ENCODE data around the gene SPEM2.

Gene SPEM2

GRCh38 chr17:7425316-7425715 is at the start of gene SPEM2:
TSS of gene SPEM2 (plus strand) at chr17:7425616. CDS start at chr17:7425689, 73 bp downstream.
- no peak for DNase-seq

DNA sequence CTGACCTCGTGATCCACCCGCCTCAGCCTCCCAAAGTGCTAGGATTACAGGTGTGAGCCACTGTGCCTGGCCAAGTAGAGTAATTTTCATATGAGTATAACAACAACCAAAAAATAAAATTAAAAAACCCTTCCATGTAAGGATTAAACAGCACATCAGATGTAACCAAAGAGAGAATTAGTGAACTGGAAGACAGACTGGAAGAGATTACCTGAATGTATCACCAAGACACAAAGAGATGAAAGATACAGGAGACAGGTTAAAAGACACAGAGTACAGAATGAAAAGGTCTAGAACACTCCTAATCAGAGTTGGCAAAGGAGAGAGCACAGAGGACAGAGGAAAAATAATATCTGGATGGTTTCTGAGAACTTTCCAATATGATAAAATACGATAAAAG is 46.3 kb upstream of the SPEM2 start:
- DNase-seq = no peak

- DNase-seq = no peak
These were observed 45.1 kb upstream of the SPEM2 start for GRCh38 chr17:7380321-7380720.

- DNase-seq = no peak
These were observed 44.3 kb upstream of the SPEM2 start, which contains the start of gene TNK1 for GRCh38 chr17:7380855-7381683. TSS of gene TNK1 (plus strand) at chr17:7381089. CDS start at chr17:7382927, 1,838 bp downstream.

DNA sequence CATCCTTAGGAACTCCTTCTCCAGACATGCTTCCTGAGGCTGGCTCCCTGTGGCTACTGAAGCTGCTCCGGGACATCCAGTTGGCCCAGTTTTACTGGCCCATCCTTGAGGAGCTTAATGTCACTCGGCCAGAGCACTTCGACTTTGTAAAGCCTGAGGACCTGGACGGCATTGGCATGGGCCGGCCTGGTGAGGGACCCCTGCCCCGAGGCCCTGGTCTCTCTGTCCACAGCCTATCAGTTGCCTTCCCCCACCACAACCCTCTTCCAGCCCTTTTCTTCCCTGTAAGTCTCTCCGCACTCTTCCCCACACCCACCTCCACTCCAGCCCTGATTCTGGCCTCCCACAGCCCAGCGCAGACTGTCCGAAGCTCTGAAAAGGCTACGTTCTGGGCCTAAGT is 42.5 kb upstream of the SPEM2 start:
- DNase-seq = no peak

DNA sequence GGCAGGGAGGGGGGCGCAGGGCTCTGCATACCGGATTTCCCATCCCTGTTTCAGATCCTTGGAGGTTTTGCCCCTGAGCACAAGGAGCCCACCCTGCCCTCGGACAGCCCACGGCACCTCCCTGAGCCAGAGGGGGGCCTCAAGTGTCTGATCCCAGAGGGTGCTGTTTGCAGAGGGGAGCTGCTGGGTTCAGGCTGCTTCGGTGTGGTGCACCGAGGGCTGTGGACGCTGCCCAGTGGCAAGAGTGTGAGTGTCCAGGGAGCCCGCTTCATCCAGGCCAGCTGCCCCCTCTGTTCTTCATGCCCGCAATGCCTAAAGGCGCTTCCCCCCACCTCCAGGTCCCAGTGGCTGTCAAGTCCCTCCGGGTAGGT is 42.1 kb upstream of the SPEM2 start:
- DNase-seq = no peak

DNA sequence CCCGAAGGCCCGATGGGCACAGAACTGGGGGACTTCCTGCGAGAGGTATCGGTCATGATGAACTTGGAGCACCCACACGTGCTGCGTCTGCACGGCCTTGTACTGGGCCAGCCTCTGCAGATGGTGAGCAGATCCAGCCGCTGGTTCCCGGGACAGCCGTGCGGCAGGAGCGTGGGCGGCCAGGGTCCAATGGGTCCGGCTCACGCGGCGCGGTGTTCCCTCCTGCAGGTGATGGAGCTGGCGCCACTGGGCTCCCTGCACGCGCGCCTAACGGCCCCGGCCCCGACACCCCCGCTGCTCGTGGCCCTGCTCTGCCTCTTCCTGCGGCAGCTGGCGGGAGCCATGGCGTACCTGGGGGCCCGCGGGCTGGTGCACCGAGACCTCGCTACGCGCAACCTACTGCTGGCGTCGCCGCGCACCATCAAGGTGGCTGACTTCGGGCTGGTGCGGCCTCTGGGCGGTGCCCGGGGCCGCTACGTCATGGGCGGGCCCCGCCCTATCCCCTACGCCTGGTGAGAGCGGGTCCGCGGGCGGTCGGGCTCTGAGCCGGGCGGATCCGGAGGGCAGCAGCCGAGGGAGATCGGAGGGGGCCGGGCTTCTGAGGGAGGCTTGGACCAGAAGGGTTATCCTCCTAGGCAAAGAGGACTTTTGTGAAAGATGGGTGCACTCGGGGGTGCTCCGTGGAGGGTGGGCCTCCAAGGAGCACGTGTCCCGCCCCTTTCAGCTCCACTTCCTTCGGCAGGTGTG is 41.5 kb upstream of the SPEM2 start:
- no peak for DNase-seq

DNA sequence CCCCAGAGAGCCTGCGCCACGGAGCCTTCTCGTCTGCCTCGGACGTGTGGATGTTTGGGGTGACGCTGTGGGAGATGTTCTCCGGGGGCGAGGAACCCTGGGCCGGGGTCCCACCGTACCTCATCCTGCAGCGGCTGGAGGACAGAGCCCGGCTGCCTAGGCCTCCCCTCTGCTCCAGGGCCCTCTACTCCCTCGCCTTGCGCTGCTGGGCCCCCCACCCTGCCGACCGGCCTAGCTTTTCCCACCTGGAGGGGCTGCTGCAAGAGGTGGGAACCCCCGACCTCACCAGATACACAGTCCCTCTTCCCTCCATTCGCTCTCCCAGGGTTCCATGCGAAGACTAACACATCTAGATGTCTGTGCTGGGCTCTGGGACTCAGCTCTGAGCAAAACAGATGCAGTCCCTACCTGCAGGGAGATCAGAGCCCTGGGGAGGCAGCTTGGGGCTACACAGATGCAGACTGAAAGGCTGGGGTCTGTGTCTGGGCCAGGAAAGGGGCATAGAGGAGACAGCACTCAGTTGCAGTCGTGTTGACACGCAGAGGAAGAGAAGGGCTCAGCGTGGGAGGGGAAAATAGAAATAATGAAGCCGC is 40.8 kb upstream of the SPEM2 start:
- DNase-seq = no peak

- no peak for DNase-seq
These were observed 36.6 kb upstream of the SPEM2 start for GRCh38 chr17:7388856-7389255.

DNA sequence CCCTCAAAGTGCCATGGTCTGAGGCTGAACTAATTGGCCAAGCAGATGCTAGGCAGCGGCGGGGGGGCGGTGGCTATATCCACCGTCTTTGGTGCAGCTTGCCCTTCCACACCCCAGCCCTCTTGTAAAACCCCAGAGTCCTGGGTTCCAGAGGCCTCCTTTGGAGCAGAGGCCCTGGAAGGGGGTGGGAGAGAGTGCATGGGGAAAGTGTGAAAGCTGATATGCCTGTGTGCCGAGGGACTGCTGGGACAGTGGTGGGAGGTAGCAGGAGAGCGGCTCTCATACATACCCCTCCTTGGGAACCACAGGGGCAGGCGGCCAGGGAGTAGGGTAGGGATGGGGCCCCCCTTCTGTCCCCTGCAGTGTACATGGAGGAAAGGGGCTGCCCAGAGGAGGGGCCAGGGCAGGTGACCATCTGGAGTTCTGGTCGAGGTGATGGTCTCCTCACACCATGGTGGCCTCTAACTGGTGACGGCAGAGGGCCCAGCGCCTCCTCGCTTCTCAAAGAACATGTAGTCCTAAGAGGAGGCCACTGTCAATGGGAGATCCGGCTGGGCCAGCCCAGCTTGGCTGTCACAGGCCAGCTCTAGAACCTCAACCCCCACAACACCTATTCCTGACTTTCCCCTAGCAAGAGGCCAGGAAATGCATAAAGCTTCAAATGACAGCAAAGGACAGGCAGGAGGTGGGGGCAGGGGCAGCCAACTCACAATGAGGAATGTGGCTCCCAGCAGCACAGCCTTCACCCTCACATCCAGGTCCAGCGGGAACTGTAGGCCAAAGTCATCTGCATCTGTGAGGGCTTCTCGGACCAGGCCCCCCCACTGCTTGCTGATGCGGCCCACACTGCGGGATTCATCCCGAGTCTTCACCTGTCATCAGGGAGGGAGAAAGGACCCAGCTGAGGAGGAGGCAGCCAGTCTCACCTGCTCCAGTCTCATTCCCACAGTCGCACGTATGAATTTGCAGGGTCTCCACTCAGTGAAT is 35.2 kb upstream of the SPEM2 start:
- no peak for DNase-seq

DNA sequence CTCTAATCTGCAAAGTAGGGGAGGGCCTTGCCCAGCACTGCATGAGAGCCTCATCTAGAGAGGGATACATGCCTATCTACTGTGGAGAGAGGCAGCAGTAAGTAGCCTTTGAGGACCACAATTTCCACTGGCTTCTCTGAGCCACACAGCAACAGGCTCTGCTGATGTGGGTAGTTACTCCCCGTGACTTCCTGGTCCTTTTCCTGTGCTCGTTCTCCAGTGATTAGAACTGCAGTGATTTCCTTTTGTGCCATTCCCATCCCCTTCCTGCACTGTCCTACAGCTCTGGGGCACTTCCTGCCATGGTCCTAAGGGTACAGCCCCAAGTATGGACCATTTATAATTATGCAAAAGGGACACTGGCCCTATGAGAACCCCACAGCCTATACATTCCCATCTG is 34.1 kb upstream of the SPEM2 start:
- no peak for DNase-seq

DNA sequence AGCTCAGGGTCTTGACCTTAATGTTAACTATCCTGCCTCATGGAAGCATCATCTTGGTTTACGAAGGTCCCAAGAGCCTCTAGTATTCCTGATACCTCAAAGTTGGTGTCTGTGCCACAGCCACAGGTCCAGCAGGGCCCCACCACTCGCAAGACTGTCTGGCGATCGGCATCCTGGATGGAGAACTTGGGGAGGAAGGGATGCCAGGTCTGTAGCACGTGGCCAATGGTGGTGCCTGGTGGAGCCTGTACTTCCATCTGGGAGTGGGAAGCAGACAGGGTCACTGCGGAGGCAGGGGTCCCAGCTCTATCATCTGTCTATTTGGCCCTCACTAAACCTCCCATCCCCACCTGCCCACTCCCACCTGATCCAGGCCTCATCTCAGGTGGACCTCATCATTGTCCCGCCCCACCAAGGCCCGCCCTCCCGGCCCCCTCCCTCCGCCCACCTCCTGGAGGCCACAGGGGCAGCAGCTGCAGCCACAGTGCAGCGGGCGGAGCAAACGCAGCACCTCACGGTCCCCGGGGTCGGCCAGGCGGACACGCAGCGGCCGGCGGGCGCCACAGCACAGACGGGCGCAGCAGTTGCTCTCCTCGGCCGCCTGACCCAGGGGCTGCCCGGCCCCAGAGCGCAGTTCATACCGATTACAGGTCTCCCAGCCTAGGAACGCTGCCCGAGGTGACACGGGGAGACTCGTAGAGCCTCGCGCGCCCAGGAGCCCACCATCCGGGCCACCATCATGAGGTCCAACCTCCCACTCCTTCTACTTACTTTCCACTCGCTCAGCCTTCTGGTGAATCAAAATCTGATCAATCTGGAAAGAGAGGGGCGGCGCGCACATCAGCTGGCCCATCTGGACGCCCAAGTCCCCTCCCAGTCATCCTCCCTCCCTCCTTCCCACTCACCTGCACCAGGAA is 32.5 kb upstream of the SPEM2 start:
- DNase-seq = no peak

GRCh38 chr17:7393613-7394451 is 31.6 kb upstream of the SPEM2 start:
- DNase-seq = no peak

DNA sequence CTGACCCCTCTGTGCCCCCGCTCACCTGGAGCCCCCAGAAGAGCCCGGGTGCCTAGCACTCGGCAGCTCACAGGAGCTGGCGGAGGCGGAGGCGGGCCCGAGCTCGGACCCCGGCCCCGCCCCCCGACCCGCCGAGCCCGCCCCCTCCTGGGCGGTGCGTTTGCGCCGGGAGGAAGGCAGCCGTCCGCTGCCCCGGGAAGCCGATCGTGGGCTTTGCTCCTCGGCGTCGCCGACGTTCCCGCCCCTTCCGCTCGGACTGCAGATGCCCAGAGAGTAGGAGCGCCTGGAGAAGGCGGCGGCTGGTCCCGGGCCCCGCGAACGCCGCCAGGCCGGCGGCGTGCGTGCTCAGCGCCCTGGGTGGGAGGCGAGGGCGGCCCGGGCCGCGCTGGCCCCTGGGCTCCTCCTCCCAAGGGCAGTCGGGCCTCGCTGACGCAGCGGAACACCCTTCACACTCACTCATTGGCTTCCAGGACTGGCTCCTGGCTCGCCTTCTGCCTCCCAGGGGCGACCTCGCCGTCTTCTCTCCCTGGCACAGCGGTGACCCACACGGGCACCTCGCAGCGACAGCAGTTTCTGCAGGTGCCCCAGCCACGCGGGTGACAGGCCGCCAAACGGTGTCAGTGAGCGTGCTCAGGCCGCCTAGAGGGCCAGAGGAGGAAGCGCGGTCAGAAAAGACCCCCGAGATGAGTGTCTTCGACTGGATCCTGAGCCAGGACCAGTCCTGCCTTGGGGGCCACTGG is 30.8 kb upstream of the SPEM2 start, which contains the start of gene PLSCR3:
TSS of gene PLSCR3 (minus strand) at position 74 of the 740 bp plus-strand sequence. CDS start 415 bp downstream, outside the sequence.
- DNase-seq = no peak

- no peak for DNase-seq
These were observed 29.3 kb upstream of the SPEM2 start for GRCh38 chr17:7396147-7396546.

DNA sequence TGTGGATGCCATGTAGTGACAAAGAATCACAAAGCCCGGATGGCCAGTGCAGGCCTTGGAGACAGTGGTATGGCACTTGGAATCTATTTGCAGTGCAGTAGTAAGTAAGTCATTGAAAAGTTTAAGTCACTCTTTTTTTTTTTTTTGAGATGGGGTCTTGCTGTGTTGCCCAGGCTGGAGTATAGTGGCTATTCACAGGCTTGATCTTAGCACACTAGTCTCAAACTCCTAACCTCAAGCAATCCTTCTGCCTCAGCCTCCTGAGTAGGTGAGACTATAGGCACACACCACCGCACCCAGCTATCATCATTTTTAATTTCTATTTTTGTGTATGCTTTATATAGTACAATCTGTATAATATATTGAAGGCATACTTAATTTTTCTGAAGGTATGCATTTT is 26.8 kb upstream of the SPEM2 start:
- DNase-seq = no peak

- no peak for DNase-seq
These were observed 22.2 kb upstream of the SPEM2 start for GRCh38 chr17:7403043-7403726.

DNA sequence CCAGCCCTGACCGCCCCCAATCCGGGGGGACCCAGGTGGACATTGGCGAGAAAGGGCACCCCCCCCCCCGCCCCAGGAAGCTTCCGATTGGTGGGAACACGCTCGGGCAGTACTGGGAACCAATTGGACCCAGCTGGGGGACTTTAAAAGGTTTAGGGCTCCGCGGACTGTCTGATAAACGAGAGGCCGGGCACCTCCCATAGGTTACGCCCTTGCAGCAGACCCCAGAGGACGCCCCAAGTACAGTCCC is 21.8 kb upstream of the SPEM2 start:
- DNase-seq = no peak

Data from NCI-H187 treated with DMSO at 0.1 percent for 48 hours (cell line).